DMS 273 treated with DMSO at 0.1 percent for 48 hours (cell line): ENCODE measurements around the gene MSI2.

Source experiments
- DNase-seq: peaks from one replicate; lab custom pipeline; 2025; lab: John Stamatoyannopoulos, UW

The MSI2 gene

DNA sequence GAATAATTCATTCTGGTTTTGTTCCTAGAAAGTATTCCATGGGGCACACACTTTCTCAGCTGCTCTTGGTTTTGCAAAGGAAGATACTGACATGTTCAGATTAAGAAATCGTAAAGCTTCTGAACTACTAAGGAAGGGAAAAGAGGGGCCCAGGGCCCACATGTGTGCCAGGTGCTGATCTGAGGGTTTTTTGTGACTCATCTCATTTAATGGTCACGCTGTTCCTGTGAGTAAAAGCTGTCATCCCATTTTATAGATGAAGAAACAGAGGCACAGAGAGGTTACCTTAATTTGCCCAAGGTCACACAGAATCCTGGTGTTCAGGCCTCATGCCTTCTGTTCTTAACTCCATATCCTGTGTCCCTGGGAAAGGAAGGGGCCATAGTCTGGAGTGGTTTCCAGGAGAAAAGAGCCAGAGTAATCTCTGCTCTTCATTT is 113.2 kb downstream of the MSI2 start:
- no peak for DNase-seq

DNA sequence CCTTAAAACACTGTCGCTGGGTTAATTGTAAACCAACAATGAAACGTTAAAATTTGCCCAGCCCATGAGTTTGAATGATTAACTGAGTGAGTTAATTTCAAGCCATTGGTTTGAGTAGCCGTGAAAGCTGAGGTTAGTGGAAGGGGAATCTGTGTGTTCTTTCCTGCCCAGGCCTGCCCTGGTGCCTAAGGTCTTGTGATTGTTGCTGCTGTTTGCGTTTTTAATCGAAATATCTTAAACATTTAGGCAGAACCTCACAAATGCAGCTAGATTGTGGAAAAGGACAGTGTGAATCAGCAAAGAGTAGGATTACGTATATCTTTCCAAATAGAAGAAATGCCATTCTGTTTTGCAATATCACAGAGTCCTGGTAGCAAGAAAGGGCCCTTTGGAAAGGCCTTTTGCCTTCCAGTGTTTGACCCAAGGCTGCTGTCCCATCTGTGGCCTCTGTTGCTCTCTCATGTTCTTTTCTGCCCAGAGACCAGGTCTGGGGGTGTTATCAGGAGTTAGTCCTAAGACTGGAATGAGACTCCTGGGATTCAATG is 113.8 kb downstream of the MSI2 start:
- no peak for DNase-seq

DNA sequence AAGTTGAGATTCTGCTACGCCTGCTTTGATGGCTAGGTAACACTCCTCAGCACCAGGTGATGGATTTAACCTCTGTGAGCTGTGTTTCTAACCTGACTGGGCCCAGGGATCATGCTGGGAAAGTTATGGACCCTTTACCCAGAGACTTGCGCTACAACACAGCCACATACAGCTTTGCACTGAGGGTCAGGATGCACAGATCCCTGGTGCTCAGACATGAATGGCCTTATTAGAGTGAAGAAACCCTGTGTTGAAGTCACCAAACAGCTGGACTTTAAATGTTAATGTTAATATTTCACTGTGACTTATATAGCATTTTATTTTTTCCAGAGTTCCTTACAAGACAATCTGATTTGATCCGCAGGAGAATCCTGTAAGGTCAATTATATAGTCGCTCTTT is 114.3 kb downstream of the MSI2 start:
- DNase-seq, result no peak

DNA sequence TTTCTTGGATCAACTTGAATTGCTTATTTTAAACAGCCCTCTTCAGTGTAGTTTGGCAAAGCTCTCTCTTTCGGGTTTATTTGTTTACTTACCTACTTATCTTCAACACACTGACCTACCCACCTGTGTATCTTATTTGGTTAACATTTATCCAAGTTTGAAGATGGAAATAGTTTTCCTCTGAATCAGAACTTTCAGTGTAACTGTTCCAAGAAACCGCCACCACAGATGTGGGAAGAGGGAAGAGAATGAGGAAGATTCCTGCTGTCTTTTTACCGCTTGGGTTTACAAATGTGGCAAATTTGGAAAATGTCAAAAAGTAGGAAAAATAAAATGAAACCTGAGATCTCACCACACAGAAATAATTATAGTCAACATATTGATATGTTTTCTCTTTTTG is 115.8 kb downstream of the MSI2 start:
- DNase-seq, result no peak

DNA sequence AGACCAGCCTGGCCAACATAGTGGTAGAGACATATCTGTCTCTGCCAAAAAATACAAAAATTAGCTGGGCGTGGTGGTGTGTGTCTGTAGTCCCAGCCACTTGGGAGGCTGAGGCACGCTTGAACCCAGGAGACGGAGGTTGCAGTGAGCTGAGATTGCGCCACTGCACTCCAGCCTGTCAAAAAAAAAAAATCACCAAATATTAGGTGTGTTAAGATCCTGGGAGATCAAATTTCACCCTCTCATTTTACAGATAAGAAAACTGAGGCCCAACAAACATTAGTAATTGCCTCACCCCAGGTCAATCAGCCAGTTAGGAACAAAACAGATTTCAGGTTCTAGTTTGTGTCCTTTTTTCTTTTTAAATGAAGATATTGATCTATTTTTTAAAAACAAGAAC is 116.7 kb downstream of the MSI2 start:
- DNase-seq, result no peak

DNA sequence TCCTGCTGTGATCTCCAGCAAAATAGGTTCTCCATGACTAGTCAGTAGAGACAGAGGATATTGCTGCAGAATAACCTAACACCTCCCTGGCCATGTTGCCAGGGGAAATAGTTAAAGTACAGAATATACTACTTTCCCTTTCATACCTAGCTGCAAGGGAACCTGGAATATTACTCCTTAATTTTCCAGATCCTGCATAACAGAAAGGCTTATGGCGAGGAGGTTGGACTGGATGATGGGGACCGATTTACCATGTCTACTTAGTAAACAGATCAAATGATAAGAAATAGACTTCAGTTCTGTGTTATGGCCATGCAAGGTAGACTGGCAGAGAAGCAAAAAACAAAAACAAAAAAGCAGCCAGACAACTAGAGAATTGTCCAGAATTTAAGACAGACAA is 117.4 kb downstream of the MSI2 start:
- DNase-seq, result no peak

DNA sequence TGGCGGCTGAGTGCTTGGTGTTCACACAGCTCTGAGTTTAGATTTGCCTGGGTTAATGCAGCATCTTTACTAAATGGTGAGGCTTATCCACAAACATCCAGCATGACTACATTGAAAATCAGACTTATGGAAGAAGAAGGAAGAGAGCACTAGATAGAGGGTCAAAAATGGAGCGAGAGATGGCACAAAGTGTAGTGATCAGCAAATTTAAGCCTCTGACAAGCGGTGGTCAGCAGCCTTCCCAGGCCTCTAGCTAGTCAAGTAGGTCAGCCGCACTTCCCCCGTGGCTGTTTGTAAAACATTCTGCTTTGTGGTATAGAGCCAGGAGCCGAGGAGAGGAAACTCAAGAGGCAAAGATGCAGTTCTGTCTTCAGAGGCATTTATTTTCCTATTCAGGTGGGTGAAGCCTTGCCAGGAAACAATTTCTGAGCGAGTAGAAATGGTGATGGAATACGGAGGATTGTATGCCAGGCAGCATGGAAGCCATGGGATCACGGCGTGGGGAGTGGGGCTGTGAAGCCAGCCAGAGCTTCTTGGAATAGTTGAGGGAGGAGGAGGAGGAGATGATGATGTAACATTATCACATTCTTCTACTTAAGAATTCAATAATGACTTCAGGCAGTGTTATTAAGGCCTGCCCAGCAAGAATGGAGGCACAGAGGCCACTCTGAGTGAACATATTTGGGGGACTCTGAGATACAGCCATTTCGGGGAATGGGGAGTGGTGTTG is 118.9 kb downstream of the MSI2 start:
- no peak for DNase-seq

DNA sequence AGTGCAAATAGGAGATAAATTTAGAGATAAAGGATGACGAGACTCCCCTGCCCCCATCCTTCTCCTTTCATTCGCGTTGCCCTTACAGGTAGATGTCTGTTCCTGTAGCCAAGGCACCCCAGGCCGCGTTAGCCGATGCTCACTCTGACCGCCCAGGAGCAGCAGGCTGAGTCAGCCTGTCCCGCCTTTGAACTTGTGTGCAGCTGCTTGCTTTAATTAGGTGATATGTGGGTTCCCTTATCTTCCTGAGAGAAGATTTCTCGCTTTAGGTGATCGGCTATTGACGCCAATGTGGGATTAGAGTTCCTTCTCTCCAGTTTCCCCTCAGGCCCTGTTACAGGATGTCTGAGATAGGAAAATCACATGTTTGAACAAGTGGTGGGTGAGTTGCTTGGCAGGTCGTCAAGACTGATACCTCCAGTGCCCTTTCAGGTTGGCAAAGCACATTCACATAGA is 119.5 kb downstream of the MSI2 start:
- no peak for DNase-seq

DNA sequence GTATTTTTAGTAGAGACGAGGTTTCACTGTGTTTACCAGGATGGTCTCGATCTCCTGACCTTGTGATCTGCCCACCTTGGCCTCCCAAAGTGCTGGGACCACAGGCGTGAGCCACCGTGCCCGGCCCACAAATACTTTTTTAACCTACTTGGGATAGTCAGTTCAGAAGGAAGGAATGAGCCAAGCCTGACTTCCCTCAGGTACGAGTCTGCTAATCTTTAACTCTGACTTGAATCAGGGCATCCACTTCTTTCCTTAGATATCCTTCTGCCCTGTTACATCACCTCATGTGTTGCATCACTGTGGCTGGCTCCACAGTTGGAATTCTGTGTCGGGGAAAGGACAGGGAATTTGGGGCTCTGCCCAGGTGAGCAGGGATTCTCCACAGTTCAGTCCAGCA is 120.8 kb downstream of the MSI2 start:
- no peak for DNase-seq

DNA sequence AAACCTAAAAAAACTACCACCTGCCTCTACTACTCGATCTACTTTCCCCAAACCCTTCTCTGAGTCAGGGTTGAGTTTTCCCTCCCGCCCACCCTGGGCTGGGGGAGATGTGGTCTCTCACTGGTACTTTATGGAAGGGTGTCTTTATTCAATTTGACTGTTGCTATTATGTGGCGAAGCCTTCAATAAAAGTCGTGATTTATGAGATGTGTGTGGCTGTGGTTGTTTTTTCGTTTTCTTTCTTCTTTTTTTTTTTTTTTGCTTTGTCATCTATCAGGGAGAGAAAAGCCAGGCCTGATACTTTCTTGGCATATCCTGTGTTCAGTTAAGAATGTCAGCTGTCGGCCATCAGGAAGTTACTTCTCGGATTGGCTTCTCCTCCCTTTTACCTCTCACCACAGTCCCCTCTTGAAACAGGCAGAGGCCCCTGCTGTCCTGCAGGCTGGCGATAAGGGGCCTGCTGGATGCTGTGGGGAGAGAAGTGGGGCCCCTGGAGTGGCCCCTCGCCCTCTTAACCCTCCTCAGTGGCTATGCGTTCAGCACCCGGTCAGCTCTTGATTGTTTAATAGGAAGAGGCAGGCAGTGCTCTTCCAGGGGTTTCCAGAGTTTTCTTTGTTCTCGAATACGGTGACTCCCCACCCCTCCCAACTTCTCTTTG is 123.0 kb downstream of the MSI2 start:
- no peak for DNase-seq

DNA sequence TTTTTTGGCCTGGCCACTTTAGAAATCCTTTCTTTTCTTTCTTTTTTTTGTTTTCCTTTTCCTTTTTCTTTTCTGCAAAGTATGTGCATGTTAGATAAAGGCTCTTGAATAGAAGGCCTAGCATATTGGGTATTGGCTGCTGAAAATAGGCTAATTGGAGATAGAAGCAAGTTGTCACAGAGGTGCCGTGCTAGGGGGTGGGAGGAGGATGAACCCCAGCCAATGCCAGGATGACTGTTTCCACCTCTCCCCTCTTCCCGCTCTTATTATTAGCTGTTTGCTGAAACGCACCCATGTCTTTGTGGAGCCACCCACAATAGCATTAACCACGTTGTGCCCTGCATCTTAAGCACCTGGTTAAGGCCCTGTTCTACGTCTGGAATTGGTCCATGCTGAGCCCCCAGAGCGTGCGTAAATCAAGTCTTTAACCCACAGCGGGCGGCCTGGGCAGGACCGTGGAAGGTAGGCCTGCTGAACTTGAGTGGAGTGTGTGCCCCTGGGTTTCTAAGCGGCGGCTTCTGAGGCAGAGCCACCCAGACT is 123.6 kb downstream of the MSI2 start:
- no peak for DNase-seq

DNA sequence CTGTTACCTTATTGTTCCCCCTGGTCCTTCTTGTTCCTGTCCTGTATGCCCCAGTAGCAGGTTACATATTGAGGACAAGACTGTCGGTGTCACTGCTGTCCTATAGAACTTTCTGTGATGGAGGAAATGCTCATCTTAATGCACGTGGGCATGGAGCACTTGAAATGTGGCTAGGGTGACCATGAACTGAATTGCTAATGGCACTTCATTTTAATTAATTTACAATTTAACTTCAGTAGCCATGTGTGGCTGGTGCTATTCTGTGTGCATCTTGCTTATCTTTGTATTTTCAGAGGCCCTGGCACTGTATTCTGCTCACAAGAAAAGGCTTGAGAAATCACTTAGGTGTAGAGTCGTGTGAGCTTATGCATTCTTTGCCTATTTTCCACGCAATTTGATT is 125.2 kb downstream of the MSI2 start:
- DNase-seq, result no peak

DNA sequence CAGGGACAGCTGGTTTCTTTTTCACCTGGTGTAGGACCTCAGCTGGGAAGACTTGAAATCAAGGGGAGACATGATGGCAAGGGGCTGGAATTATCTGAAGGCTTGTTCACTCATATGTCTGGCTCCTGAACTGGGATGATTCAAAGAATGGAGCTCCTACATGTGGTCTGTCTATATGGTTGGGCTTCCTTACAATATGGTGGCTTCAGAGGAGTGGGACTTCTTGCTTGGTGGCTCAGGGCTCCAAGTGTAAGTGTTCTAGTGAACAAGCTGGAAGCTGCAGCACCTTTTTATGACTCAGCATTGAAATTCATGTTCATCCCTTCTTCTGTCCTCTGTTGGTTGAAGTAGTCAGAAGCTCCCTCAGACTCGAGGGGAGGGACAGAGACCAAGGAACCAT is 127.9 kb downstream of the MSI2 start:
- DNase-seq, result no peak

DNA sequence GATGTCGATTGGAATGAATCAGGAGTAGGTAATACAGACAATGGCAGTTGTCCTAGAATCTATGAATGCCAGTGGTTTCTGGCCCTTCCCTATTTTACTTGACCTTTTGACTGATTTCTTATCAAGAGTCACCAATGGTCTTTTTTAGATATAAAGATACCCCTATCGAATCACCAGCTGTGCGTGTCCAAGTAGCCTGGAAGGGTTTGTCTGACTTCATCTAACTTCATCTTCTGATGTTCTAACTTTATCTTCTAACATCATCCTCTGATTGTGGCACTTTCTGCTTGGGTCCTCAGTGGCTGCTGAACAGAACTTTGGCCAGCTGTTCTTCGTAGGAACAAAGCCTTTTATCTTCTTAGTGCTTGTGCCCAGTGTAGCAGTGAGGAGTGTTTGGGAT is 129.7 kb downstream of the MSI2 start:
- no peak for DNase-seq

DNA sequence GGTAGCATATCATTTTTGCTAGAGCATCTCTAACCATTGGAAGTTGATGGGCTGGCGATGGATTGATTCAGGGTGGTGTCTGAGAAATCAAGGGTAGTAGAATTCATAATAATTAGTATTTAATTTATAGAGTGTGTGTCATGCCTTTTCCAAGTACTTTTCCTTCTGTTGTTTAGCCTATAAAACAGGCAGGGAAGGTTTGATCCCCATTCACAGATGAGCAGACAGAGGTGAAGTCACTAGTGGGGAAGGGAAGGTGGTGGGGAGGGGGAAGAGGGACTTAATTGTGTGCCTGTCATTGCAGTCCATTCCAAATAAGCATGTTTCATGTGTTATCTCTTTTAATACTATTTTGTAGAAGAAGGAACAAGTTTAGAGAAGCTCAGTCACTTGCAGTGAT is 131.3 kb downstream of the MSI2 start:
- no peak for DNase-seq

DNA sequence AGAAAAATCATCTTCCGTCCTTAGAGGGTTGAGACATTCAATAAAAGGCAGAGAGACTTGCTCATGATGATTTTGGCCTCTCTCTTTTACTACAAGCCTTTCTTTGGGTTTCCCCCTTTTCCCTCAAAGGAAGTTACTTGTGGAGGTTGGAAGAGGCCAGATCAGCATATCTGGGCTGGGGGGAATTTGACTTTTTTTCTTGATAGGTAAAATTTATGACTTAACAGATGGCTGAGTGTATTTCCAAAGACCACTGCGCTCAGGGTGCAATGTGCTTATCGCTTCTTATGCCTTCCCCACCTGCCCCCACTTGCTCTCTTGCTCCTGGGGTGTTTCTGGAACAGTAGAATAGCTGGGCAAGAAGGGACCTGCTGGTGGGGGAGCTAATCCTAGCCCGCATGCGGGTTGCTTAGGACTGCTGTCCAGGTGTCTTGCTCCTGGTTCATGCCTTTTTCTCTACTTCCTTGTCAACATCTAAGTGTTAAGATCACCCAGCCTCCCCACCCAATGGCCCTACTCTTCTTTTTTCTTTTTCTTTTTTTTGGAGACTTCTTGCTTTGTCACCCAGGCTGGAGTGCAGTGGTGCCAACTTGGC is 131.9 kb downstream of the MSI2 start:
- DNase-seq, result no peak

DNA sequence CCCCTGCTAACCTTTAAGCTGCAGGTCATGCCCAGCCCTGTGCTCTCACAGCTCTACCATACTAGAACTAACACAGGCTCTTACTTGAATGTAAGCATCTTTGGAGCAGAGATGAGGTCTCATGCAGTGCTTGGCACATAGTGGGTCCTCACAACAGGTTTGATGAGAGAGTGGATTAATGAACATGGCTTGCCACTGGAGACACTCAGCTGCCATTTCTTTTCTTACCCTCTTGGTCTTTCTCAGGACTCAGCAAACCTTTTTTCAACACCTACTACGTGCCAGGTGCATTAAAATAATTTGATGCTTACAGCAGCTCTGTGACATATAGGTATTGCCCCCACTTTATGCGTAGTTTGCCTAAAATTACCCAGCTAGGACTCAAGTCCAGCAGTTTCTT is 133.2 kb downstream of the MSI2 start:
- DNase-seq, result no peak

DNA sequence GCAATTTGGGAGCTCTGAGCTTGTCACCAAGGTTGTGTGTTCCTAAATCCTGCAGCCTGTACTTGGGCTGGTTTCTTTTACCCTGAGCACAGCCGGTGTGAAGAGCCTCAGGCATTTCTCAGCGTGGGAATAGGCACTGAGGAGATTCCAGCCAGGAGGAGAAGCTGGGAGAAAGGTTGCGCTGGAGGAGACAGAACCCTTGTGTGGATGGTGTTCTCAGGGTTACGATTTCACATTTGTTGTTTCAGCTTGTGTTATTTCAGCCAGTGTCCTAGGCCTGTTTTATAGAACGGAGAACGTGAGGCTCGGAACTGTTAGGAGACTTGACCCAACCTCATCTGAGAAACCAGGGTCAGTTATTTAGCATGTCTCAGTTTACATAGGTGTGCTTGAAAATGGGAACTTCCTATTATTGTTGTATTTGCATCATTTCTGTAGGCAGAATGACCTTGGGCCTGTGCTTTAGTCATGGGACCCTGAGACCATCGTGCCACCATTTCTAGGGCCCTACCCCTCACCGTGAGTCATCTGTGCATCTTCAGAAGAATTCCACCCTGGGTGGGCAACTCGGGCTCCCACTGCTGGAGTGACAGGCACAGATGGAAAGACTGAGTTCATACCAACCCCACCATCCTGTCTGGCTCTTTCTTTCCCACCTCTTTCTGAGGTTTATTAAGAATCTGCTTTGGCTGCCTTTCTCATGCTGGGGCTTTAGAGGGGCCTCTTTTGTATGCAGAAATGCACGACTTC is 134.9 kb downstream of the MSI2 start:
- DNase-seq, result peak; percentile 98

DNA sequence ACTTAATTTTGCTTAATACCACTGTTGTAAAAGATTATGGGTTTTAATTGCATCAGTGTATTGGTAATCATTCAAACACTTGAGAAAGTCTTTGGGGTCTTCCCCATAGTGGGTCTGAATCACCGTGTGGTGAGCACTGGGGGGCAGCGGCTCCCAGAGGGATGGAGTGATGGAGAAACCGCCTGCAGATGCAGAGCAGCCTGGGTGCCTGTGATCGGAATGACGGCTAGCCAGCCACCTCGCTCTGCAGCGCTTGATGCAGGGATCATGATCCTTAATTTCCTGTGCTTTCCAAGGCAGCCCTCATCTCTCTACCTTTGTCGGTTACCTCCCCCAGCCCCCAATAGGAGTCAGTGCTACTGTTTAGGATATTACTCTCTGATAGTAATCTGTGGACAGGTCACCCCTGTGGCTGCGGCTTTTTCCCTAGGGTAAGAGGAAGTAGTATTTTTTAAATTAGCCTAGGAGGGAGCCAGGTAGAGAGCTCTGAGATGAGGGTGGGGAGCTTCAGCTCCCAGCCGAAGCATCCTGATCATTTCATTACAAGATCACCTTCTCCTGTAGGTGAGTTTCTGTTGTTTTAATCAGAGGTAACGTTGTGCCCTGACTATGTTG is 135.6 kb downstream of the MSI2 start:
- no peak for DNase-seq

DNA sequence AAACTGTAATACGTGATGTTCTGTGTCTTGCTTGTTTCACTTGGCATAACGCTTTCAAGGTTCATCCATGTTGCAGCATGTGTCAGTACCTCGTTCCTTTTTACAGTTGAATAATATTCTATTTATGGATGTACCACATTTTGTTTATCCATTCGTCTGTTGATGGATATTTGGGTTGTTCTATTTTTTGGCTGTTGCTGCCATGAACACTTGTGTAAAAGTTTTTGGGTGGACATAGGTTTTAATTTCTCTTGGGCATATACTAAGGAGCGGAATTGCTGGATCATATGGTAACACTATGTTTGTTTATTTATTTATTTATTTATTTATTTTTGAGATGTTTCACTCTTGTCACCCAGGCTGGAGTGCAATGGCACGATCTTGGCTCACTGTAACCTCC is 137.0 kb downstream of the MSI2 start:
- no peak for DNase-seq

DNA sequence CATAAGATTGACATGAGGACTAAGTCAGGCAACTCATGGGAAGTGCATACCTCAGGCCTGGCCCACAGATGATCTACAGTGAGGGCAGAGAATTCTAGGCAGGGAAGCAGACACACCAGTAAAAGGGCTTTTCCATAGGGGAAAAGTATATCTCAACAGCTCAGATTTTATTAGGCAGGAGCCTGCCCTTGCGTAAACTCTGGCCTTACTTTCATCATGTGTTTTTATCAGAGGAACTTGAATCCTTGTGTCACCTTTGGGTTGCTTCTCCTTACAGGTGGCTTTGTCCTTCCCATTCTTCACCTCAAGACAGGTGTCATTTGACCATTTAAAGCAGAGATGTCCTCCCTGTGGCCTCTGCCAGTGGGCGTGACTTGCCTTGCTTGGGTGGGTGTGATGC is 138.1 kb downstream of the MSI2 start:
- no peak for DNase-seq
